CD8-positive, alpha-beta memory T cell (primary cell): ENCODE measurements around the gene STYXL1. TPM values are rescaled to one million over a fixed set of nuclear protein-coding genes. Genes with fewer than 3 reads are reported as not detected.

Source experiments
- CTCF ChIA-PET: fragments of 350-600 bp; sonication (Branson Sonifier 250); formaldehyde crosslinking; loops from one replicate; lab custom pipeline; 2021; ENCODE audit warnings: antibody characterized with exemption; lab: Charles Lee
- POLR2A ChIA-PET: fragments of 350-600 bp; sonication (Branson Sonifier 250); formaldehyde crosslinking; loops from one replicate; lab custom pipeline; 2021; ENCODE audit warnings: antibody characterized with exemption; lab: Charles Lee
- DNase-seq, 5 donors: peaks; one replicate each; pipeline versions ENCODE4 v3.0.0 to v3.0.0-alpha.2; 2020 to 2022; ENCODE audit warnings: mixed read lengths in 1 of 5
- H3K27ac ChIP-seq: one replicate; pipeline ENCODE4 v1.7.0; 2013; ENCODE audit warnings: low read depth, mild to moderate bottlenecking, low read length, moderate library complexity
- H3K27me3 ChIP-seq: 2 replicates; pipeline ENCODE4 v1.7.0; 2013; ENCODE audit warnings: low read length, mild to moderate bottlenecking; ENCODE audit not compliant: insufficient read depth, poor library complexity, severe bottlenecking
- H3K36me3 ChIP-seq: 2 replicates; pipeline ENCODE4 v1.7.0; 2013; ENCODE audit warnings: mild to moderate bottlenecking, low read length, moderate library complexity; ENCODE audit not compliant: insufficient read depth
- H3K4me1 ChIP-seq: 2 replicates; pipeline ENCODE4 v1.7.0; 2013; ENCODE audit warnings: mild to moderate bottlenecking, low read length, moderate library complexity; ENCODE audit not compliant: insufficient read depth
- H3K4me3 ChIP-seq: 2 replicates; pipeline ENCODE4 v1.7.0; 2013; ENCODE audit warnings: mild to moderate bottlenecking, low read length
- H3K9me3 ChIP-seq: 2 replicates; pipeline ENCODE4 v1.7.0; 2013; ENCODE audit warnings: mild to moderate bottlenecking, low read length
- H3K27ac Mint-ChIP-seq, 8 donors: one replicate each; pipeline ENCODE4 v1.8.0; 2020 to 2021; ENCODE audit warnings: mixed read lengths in 8 of 8, mild to moderate bottlenecking in 6 of 8, inconsistent platforms in 3 of 8, moderate library complexity in 3 of 8
- H3K27me3 Mint-ChIP-seq, 2 donors: one replicate each; pipeline ENCODE4 v1.8.0; 2020 to 2021; ENCODE audit warnings: mixed read lengths in 2 of 2, mild to moderate bottlenecking in 1 of 2, moderate library complexity in 1 of 2
- H3K36me3 Mint-ChIP-seq, 3 donors: one replicate each; pipeline ENCODE4 v1.8.0; 2020 to 2021; ENCODE audit warnings: mixed read lengths in 3 of 3, inconsistent platforms in 1 of 3, mild to moderate bottlenecking in 1 of 3
- H3K4me1 Mint-ChIP-seq, 3 donors: one replicate each; pipeline ENCODE4 v1.8.0; 2020 to 2021; ENCODE audit warnings: mixed read lengths in 3 of 3, inconsistent platforms in 1 of 3, mild to moderate bottlenecking in 1 of 3
- H3K4me3 Mint-ChIP-seq, 7 donors: one replicate each; pipeline ENCODE4 v1.8.0; 2020 to 2021; ENCODE audit warnings: mixed read lengths in 7 of 7, mild to moderate bottlenecking in 6 of 7, moderate library complexity in 4 of 7, inconsistent platforms in 2 of 7
- H3K9me3 Mint-ChIP-seq, 5 donors: one replicate each; pipeline ENCODE4 v1.8.0; 2020 to 2022; ENCODE audit warnings: mixed read lengths in 5 of 5, mild to moderate bottlenecking in 3 of 5, moderate library complexity in 2 of 5, inconsistent platforms in 1 of 5
- polyA plus RNA-seq: library from polyadenylated mRNA; unstranded; fragments of 300-500 nt; fragmentation: Illumina TruSeq; gene quantifications from one replicate; pipeline ENCODE4 v1.2.3, GENCODE V29; 2021
- total RNA-seq, 2 experiments: library from RNA; stranded (reverse); gene quantifications; one replicate each; pipeline ENCODE4 v1.2.3, GENCODE V29; 2021

The STYXL1 gene
- total and polyA plus RNA-seq, 3 experiments from 2014 or later: 40.2 to 60.9 (median 40.7) TPM

- ChIA-PET CTCF (interaction anchor here (1.2 kb wide), 1 partner anchor 13 kb away, joined by 3 read pairs; no protein-coding TSS in a partner anchor), POLR2A (no interaction called here)
- Histone ChIP-seq H3K27ac (no peak overlapping the region), H3K4me3 (no peak overlapping the region), H3K27me3 (no peaks in the 10 kb centered on the region), H3K9me3 (no peaks in the 10 kb centered on the region), H3K4me1 (no peaks in the 10 kb centered on the region), H3K36me3 (no peaks in the 10 kb centered on the region)
- Mint-ChIP-seq H3K9me3 (no peaks in the 10 kb centered on the region), H3K4me1 (peaks cover 4 to 33% (median 12%) of the 10 kb centered on the region in 3 donors), H3K36me3 (peaks cover 0 to 17% (median 3%) of the 10 kb centered on the region in 3 donors), H3K27me3 (no peaks in the 10 kb centered on the region), H3K4me3 (no peak overlapping the region), H3K27ac (no peak overlapping the region)
- DNase-seq: no peak
Measured at GRCh38 chr7:75948179-75948578, 99.6 kb downstream of the STYXL1 start.

Other genes with a start within 250 kb of the STYXL1 start
- not detected for gene CCL24, start 234.2 kb downstream of the STYXL1 start, total RNA-seq
- not detected for gene CCL24, start 234.2 kb downstream of the STYXL1 start, polyA plus RNA-seq
- gene RHBDD2, start 169.0 kb downstream of the STYXL1 start, total RNA-seq: 10 to 100 TPM; 39.8 to 44.6 TPM
- gene RHBDD2, start 169.0 kb downstream of the STYXL1 start, polyA plus RNA-seq: 108 TPM
- 10 to 100 TPM; 40.7 to 41.6 TPM for gene POR, start 132.8 kb downstream of the STYXL1 start, total RNA-seq
- 61.4 TPM for gene POR, start 132.8 kb downstream of the STYXL1 start, polyA plus RNA-seq
- gene TMEM120A, start 53.4 kb downstream of the STYXL1 start, total RNA-seq: 10 to 100 TPM; 30.6 to 41.5 TPM
- gene TMEM120A, start 53.4 kb downstream of the STYXL1 start, polyA plus RNA-seq: 30.0 TPM
- 100 to 1,000 TPM; 272 to 282 TPM for gene MDH2, start 106 bp upstream of the STYXL1 start, total RNA-seq
- gene MDH2, start 106 bp upstream of the STYXL1 start, polyA plus RNA-seq: 171 TPM
- not detected for gene SRRM3, start 153.9 kb upstream of the STYXL1 start, total RNA-seq
- gene SRRM3, start 153.9 kb upstream of the STYXL1 start, polyA plus RNA-seq: not detected